Testis (tissue), 2 donors: Measurements from ENCODE around the gene NDUFAF7.

Experiments
- POLR2A ChIP-seq: fragments of 450-650 bp; IDR thresholded peaks from one replicate; pipeline ENCODE4 v1.6.1; 2017; ENCODE audit warnings: antibody characterized with exemption, mild to moderate bottlenecking, moderate library complexity
- TF ChIP-seq, protein P1 (sequence below), 3 experiments: fragments of 450-650 bp in 2 of 3; fragments of 200-600 bp in 1 of 3; sonication (generic) in 1 of 3; IDR thresholded peaks; one replicate each; pipeline ENCODE4 v1.5.1; 2016 to 2019; ENCODE audit warnings: antibody characterized with exemption in 3 of 3, mild to moderate bottlenecking in 2 of 3, moderate library complexity in 1 of 3

DNA sequence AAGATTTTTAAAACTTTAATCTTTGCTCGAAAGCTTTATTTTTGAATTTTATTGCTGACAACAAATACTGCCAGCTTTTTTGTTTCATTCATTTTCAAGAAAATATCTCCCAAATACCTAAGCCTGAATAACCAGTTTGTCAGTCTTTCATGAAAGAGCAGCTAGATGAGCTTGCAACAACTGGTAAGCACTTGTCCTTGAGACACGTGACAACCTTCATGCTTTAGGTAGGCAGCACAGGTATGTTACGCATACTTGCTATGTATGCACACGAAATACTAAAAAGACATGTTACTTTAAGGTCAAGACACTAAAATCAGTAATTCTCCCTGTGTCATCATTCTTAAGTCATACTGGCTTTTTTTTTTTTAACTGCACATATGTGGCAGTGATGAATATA, 12.4 kb upstream of the NDUFAF7 start:
- TF ChIP-seq, protein P1, sequence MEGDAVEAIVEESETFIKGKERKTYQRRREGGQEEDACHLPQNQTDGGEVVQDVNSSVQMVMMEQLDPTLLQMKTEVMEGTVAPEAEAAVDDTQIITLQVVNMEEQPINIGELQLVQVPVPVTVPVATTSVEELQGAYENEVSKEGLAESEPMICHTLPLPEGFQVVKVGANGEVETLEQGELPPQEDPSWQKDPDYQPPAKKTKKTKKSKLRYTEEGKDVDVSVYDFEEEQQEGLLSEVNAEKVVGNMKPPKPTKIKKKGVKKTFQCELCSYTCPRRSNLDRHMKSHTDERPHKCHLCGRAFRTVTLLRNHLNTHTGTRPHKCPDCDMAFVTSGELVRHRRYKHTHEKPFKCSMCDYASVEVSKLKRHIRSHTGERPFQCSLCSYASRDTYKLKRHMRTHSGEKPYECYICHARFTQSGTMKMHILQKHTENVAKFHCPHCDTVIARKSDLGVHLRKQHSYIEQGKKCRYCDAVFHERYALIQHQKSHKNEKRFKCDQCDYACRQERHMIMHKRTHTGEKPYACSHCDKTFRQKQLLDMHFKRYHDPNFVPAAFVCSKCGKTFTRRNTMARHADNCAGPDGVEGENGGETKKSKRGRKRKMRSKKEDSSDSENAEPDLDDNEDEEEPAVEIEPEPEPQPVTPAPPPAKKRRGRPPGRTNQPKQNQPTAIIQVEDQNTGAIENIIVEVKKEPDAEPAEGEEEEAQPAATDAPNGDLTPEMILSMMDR (IDR thresholded peaks at IDR 0.05) = no peak
- TF ChIP-seq POLR2A = no peak
